ENCODE results near the gene GCLC.

DNA sequence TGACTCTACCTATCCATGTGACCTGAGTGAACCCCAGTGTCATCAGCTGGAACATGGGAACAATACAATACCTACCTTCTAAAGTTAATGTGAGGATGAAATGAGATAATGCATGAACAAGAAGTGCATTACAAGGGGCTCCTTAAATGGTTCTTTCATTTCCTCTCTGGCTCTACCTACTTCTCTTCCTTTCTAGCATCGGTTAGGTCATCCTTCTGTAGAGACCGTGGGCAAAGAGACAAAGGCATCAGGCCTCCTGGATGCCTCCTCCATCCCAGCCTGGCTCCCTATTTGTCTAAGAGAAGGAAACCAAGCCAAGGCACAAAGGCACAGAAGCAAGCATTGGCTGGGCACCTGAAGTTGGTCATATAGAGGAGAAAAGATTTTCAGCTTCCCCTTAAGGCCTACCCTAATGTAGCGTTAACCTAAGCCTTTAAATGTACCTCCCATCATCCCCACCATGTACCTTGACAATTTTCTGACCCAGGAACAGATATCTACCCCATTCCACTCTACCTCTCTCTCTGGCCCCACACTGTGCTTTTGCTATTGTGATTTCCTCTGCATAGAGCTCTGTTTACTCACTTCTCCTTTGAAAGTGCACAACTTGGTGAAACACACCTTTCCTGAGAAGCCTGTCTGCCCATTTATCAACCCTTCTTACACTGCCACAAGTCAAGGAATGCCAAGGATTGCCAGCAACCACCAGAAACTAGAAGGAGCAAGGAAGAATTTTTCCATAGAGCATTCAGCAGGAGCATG, 86.6 kb downstream of the GCLC start:
- no peak for TF ChIP-seq POLR2AphosphoS5 (IDR thresholded peaks at IDR 0.05; ENCODE audit: borderline replicate concordance, low read depth, low read length)
- TF ChIP-seq EZH2 (IDR thresholded peaks at IDR 0.05) = no peak

All from SK-N-MC (cell line).